Testis (tissue), 5 donors: ENCODE measurements around the gene CD244. TPM values are rescaled to one million over a fixed set of nuclear protein-coding genes. Genes with fewer than 3 reads are reported as not detected.

ENCODE experiments used
- DNase-seq: peaks from one replicate; pipeline ENCODE4 v3.0.0-alpha.2; 2019
- H3K27ac ChIP-seq, 2 donors: fragments of 200-600 bp; sonication (generic); one replicate each; pipeline ENCODE4 v1.5.1; 2019
- H3K27me3 ChIP-seq: fragments of 200-600 bp; sonication (generic); one replicate; pipeline ENCODE4 v1.5.1; 2019
- H3K36me3 ChIP-seq: fragments of 200-600 bp; sonication (generic); one replicate; pipeline ENCODE4 v1.5.1; 2017; ENCODE audit warnings: low read depth; ENCODE audit errors: missing control alignments
- H3K4me1 ChIP-seq: fragments of 200-600 bp; sonication (generic); one replicate; pipeline ENCODE4 v1.5.1; 2019
- H3K4me3 ChIP-seq, 2 donors: fragments of 200-600 bp; sonication (generic); one replicate each; pipeline ENCODE4 v1.5.1; 2017 to 2019
- H3K9me3 ChIP-seq: fragments of 200-600 bp; sonication (generic); one replicate; pipeline ENCODE4 v1.5.1; 2017
- POLR2A ChIP-seq: fragments of 450-650 bp; IDR thresholded peaks from one replicate; pipeline ENCODE4 v1.6.1; 2017; ENCODE audit warnings: antibody characterized with exemption, mild to moderate bottlenecking, moderate library complexity
- WGBS, 2 donors: methylation state at CpG; one replicate each; pipeline ENCODE4 v1.1.5; 2018; 5-methylcytosine and 5-hydroxymethylcytosine counted together
- intact Hi-C: fragments of 100-400 bp; cut with DNase I; formaldehyde crosslinking; loops from one replicate; pipeline ENCODE4 v1.15.1; 2023; ENCODE audit warnings: low total_unique reads
- long read RNA-seq, 2 donors: transcript quantifications; one replicate each; lab custom pipeline, GENCODE V29; 2026
- polyA plus RNA-seq: library from polyadenylated mRNA; stranded (reverse); fragments of 350-450 nt; fragmentation: Illumina TruSeq; extraction: RNeasy Lipid Tissue Mini Kit (QIAGEN cat#74804); gene quantifications from one replicate; pipeline ENCODE4 v1.2.3, GENCODE V29; 2014; ENCODE audit warnings: low read depth, low replicate concordance; ENCODE audit not compliant: insufficient read depth
- total RNA-seq, 2 donors: library from RNA; depleted of rRNA; stranded (reverse); fragments of >200 nt; gene quantifications; one replicate each; pipeline ENCODE4 v1.2.3, GENCODE V29; 2016
- TF ChIP-seq, protein P1 (sequence below), 3 experiments: fragments of 450-650 bp in 2 of 3; fragments of 200-600 bp in 1 of 3; sonication (generic) in 1 of 3; IDR thresholded peaks; one replicate each; pipeline ENCODE4 v1.5.1; 2016 to 2019; ENCODE audit warnings: antibody characterized with exemption in 3 of 3, mild to moderate bottlenecking in 2 of 3, moderate library complexity in 1 of 3

The CD244 gene
- 1 to 10 TPM; 1.4 to 2.3 TPM for total RNA-seq
- 2.4 TPM for polyA plus RNA-seq
- long read RNA-seq, donor 1: 0 reads
- long read RNA-seq, donor 2: 0 reads

GRCh38 chr1:160862203-160863060, at the start of gene CD244:
TSS of gene CD244 (minus strand) at chr1:160862887. CDS start at chr1:160862677, 210 bp downstream.
- H3K4me3 ChIP-seq: no peak within 1 kb of the TSS
- H3K36me3 ChIP-seq: no peaks in the 10 kb centered on the region
- no peaks in the 10 kb centered on the region for H3K9me3 ChIP-seq
- peaks cover 6% of the 10 kb centered on the region for H3K4me1 ChIP-seq
- H3K27me3 ChIP-seq: no peaks in the 10 kb centered on the region
- no peak for DNase-seq
- intact Hi-C loops: no loop called here
- WGBS, 2 donors: 73 to 85% methylated on average over 10 to 12 of the region's 12 CpGs
- no peak within 1 kb of the TSS for H3K27ac ChIP-seq
- TF ChIP-seq, protein P1, sequence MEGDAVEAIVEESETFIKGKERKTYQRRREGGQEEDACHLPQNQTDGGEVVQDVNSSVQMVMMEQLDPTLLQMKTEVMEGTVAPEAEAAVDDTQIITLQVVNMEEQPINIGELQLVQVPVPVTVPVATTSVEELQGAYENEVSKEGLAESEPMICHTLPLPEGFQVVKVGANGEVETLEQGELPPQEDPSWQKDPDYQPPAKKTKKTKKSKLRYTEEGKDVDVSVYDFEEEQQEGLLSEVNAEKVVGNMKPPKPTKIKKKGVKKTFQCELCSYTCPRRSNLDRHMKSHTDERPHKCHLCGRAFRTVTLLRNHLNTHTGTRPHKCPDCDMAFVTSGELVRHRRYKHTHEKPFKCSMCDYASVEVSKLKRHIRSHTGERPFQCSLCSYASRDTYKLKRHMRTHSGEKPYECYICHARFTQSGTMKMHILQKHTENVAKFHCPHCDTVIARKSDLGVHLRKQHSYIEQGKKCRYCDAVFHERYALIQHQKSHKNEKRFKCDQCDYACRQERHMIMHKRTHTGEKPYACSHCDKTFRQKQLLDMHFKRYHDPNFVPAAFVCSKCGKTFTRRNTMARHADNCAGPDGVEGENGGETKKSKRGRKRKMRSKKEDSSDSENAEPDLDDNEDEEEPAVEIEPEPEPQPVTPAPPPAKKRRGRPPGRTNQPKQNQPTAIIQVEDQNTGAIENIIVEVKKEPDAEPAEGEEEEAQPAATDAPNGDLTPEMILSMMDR (IDR thresholded peaks at IDR 0.05): no peak
- no peak for TF ChIP-seq POLR2A

- no peak overlapping the region for H3K4me3 ChIP-seq
- H3K27me3 ChIP-seq: no peaks in the 10 kb centered on the region
- no peak for DNase-seq
- H3K27ac ChIP-seq: peak overlapping the region; percentile 64 to 73
- WGBS, 2 donors: 11 to 17% methylated on average over 2 of the region's 2 CpGs
- peaks cover 43% of the 10 kb centered on the region for H3K4me1 ChIP-seq
- H3K36me3 ChIP-seq: no peaks in the 10 kb centered on the region
- no peak for TF ChIP-seq POLR2A
- TF ChIP-seq, protein P1 (IDR thresholded peaks at IDR 0.05): no peak
- H3K9me3 ChIP-seq: no peaks in the 10 kb centered on the region
- intact Hi-C loops: no loop called here
Measured at GRCh38 chr1:160911925-160912324, 49.2 kb upstream of the CD244 start.

GRCh38 chr1:160911441-160911840, 48.8 kb upstream of the CD244 start:
- Histone ChIP-seq H3K36me3 (no peaks in the 10 kb centered on the region), H3K9me3 (no peaks in the 10 kb centered on the region), H3K27ac (peak overlapping the region; percentile 64 to 73), H3K4me1 (peaks cover 48% of the 10 kb centered on the region), H3K27me3 (no peaks in the 10 kb centered on the region), H3K4me3 (no peak overlapping the region)
- TF ChIP-seq POLR2A: no peak
- TF ChIP-seq, protein P1 (IDR thresholded peaks at IDR 0.05): no peak
- WGBS, 2 donors: 17 to 20% methylated on average over 7 of the region's 7 CpGs
- peak; percentile 57 for DNase-seq
- intact Hi-C loops: no loop called here

DNA sequence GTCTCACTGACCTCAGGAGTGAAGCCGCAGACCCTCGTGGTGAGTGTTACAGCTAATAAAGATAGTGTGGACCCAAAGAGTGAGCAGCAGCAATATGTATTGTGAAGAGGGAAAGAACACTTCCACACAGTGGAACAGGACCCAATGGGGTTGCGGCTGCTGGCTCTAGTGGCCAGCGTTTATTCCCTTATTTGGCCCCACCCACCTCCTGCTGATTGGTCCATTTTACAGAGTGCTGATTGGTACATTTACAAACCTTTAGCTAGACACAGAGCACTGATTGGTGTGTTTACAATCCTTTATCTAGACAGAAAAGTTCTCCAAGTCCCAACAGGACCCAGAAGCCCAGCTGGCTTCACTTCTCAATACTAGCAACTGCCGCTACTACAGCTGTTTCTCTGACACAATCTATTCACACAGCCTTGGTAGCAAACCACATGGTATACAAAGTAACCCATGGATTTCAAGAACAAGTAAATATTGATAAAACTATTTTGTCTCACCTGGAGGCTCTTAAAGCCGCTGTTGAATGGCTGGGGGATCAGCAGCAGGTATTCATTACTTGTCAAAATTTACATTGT, 47.6 kb upstream of the CD244 start:
- Histone ChIP-seq H3K9me3 (no peaks in the 10 kb centered on the region), H3K27me3 (no peaks in the 10 kb centered on the region), H3K27ac (peak overlapping the region; percentile 64 to 73), H3K4me3 (no peak overlapping the region), H3K36me3 (no peaks in the 10 kb centered on the region), H3K4me1 (peaks cover 57% of the 10 kb centered on the region)
- DNase-seq: peak; percentile 48
- TF ChIP-seq, protein P1 (IDR thresholded peaks at IDR 0.05): no peak
- no peak for TF ChIP-seq POLR2A
- 47 to 62% methylated on average over 6 of the region's 6 CpGs for whole genome bisulfite sequencing, 2 donors
- intact Hi-C loops: no loop called here
